ENCODE results near the gene C14orf119. TPM values are rescaled to one million over a fixed set of nuclear protein-coding genes. Genes with fewer than 3 reads are reported as not detected.

C14orf119 gene
- total RNA-seq, 1 experiment from 2014 or later, result 81.3 TPM

- H3K4me1 Mint-ChIP-seq, result peaks cover 15% of the 10 kb centered on the region
- no peak overlapping the region for H3K27ac Mint-ChIP-seq
- ChIA-PET POLR2A (interaction anchor here (0.5 to 1.1 kb wide), 4 partner anchors 17 to 75 kb away, joined by 3 to 4 read pairs (median 3); no protein-coding TSS in a partner anchor), CTCF (interaction anchor here (0.6 to 3.9 kb wide), 22 partner anchors 9 to 122 kb away, joined by 3 to 76 read pairs (median 6); partner anchors contain the start of genes AJUBA, PRMT5, PSMB11 and PSMB5)
- H3K36me3 Mint-ChIP-seq, result peaks cover 6% of the 10 kb centered on the region
- no peak overlapping the region for H3K4me3 Mint-ChIP-seq
- no peaks in the 10 kb centered on the region for H3K9me3 Mint-ChIP-seq
- DNase-seq (ENCODE audit: low spot score) (peak; percentile 68), ATAC-seq (peak; percentile 55)
- TF ChIP-seq NR1H2 (CRISPR knock-in tag; IDR thresholded peaks at IDR 0.05), result no peak
- peak; percentile 52; the same call in 1 of the 2 replicates for TF ChIP-seq GABPB1 (CRISPR knock-in tag; IDR thresholded peaks at IDR 0.05)
- TF ChIP-seq FOXP1 (CRISPR knock-in tag; IDR thresholded peaks at IDR 0.05; ENCODE audit: borderline replicate concordance), result peak; percentile 46; the same call in 1 of the 2 replicates
- peaks cover 5% of the 10 kb centered on the region; the same call in 1 of the 2 replicates for H3K27me3 Mint-ChIP-seq (ENCODE audit: low read depth)
These were observed 43.1 kb upstream of the C14orf119 start for GRCh38 chr14:23052182-23052623.

- Mint-ChIP-seq H3K27me3 (ENCODE audit: low read depth) (peaks cover 5% of the 10 kb centered on the region; the same call in 1 of the 2 replicates), H3K27ac (no peak overlapping the region), H3K36me3 (peaks cover 3% of the 10 kb centered on the region; the same call in 1 of the 2 replicates), H3K9me3 (no peaks in the 10 kb centered on the region), H3K4me1 (peaks cover 14% of the 10 kb centered on the region), H3K4me3 (no peak overlapping the region)
- POLR2A ChIA-PET, result interaction anchor here (1.1 kb wide), 2 partner anchors 38 to 58 kb away, joined by 3 read pairs; no protein-coding TSS in a partner anchor
- ATAC-seq, result no peak
- TF ChIP-seq MXD4 (CRISPR knock-in tag; IDR thresholded peaks at IDR 0.05; ENCODE audit: borderline replicate concordance), result no peak
- TF ChIP-seq ZNF281 (CRISPR knock-in tag; IDR thresholded peaks at IDR 0.05), result no peak
- no peak for TF ChIP-seq GTF2I (CRISPR knock-in tag; conservative IDR thresholded peaks at IDR 0.05)
- TF ChIP-seq ZNF263 (CRISPR knock-in tag; IDR thresholded peaks at IDR 0.05; ENCODE audit: low read depth), result no peak
- TF ChIP-seq ZNF425 (CRISPR knock-in tag; conservative IDR thresholded peaks at IDR 0.05), result no peak
- no peak for TF ChIP-seq RELA (CRISPR knock-in tag; IDR thresholded peaks at IDR 0.05; ENCODE audit: borderline replicate concordance)
- TF ChIP-seq ZNF121 (CRISPR knock-in tag; IDR thresholded peaks at IDR 0.05), result no peak
- TF ChIP-seq OVOL2 (CRISPR knock-in tag; IDR thresholded peaks at IDR 0.05; ENCODE audit: borderline replicate concordance), result no peak
- no peak for TF ChIP-seq AFF4 (CRISPR knock-in tag; IDR thresholded peaks at IDR 0.05; ENCODE audit: borderline replicate concordance)
- no peak for TF ChIP-seq IRF1 (CRISPR knock-in tag; IDR thresholded peaks at IDR 0.05)
- CTCF ChIA-PET, result interaction anchor here (0.8 to 8.8 kb wide), 20 partner anchors 8 to 123 kb away, joined by 3 to 224 read pairs (median 7); partner anchors contain the start of genes AJUBA, PRMT5, PSMB11 and PSMB5
- no peak for DNase-seq (ENCODE audit: low spot score)
These were observed 42.6 kb upstream of the C14orf119 start for GRCh38 chr14:23052671-23053070.

Data from WTC11 (cell line).